SK-N-SH (cell line): ENCODE results near the gene AGO1.

ENCODE experiments used
- FOSL2 ChIP-seq: IDR thresholded peaks from 2 replicates; pipeline ENCODE4 v1.4.0; 2012; ENCODE audit warnings: low read depth, mild to moderate bottlenecking, moderate library complexity, borderline replicate concordance
- GATA2 ChIP-seq: sonication (generic); formaldehyde crosslinking; IDR thresholded peaks from 2 replicates; pipeline ENCODE4 v1.5.0; 2020; ENCODE audit warnings: mild to moderate bottlenecking, missing genetic modification reagents
- MEF2A ChIP-seq: IDR thresholded peaks from 2 replicates; pipeline ENCODE4 v1.4.0; 2012; ENCODE audit warnings: low read depth, borderline replicate concordance
- SMC3 ChIP-seq: IDR thresholded peaks from 2 replicates; pipeline ENCODE4 v1.6.1; 2012; ENCODE audit warnings: low read depth, low read length, improper control_type of control experiment
- TF ChIP-seq, protein P1 (sequence below): fragments of 200-600 bp; sonication (generic); IDR thresholded peaks from 2 replicates; pipeline ENCODE4 v1.6.1; 2017; ENCODE audit warnings: antibody characterized with exemption, mild to moderate bottlenecking, moderate library complexity

DNA sequence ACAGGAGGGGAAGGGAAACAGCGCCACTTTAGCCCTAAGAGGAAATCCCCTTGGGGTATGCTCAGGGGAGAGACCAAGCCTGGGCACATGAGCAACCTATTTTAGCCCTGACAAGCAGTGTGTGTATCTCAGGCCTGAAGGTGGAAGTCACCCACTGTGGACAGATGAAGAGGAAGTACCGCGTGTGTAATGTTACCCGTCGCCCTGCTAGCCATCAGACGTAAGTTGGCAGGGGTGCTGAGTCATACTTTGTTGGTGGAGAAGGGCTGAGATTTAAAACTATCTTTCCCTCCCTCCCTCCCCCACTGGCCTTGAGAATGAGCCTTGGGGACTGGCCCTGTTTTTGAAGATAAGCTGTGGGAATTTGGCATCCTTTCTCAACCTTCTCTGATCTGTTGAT is 11.2 kb downstream of the AGO1 start:
- TF ChIP-seq FOSL2 (peak; percentile 25; the same call in 1 of the 2 replicates), SMC3 (no peak), MEF2A (no peak), GATA2 (CRISPR knock-in tag) (no peak)
- TF ChIP-seq, protein P1, sequence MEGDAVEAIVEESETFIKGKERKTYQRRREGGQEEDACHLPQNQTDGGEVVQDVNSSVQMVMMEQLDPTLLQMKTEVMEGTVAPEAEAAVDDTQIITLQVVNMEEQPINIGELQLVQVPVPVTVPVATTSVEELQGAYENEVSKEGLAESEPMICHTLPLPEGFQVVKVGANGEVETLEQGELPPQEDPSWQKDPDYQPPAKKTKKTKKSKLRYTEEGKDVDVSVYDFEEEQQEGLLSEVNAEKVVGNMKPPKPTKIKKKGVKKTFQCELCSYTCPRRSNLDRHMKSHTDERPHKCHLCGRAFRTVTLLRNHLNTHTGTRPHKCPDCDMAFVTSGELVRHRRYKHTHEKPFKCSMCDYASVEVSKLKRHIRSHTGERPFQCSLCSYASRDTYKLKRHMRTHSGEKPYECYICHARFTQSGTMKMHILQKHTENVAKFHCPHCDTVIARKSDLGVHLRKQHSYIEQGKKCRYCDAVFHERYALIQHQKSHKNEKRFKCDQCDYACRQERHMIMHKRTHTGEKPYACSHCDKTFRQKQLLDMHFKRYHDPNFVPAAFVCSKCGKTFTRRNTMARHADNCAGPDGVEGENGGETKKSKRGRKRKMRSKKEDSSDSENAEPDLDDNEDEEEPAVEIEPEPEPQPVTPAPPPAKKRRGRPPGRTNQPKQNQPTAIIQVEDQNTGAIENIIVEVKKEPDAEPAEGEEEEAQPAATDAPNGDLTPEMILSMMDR: no peak
